ENCODE measurements around the gene SH3BGRL.
"Not testable (repeated sequence)": the region's sequence is repeated elsewhere in the genome, so short reads cannot be mapped to it uniquely, and the experiment has no call there.

The SH3BGRL gene

GRCh38 chrX:81259714-81260395 is 58.0 kb downstream of the SH3BGRL start:
- DNase-seq, result no peak

- no peak for DNase-seq
Observed at GRCh38 chrX:81261576-81261975, 59.7 kb downstream of the SH3BGRL start.

- no peak for DNase-seq
Observed at GRCh38 chrX:81263059-81263458, 61.2 kb downstream of the SH3BGRL start.

GRCh38 chrX:81278616-81279015 is 76.7 kb downstream of the SH3BGRL start:
- no peak for DNase-seq

GRCh38 chrX:81280148-81280547 is 78.2 kb downstream of the SH3BGRL start:
- no peak for DNase-seq

- no peak for DNase-seq
Observed at GRCh38 chrX:81286075-81286474, 84.2 kb downstream of the SH3BGRL start.

GRCh38 chrX:81286608-81287007 is 84.7 kb downstream of the SH3BGRL start:
- DNase-seq, result no peak

GRCh38 chrX:81291996-81292395 is 90.1 kb downstream of the SH3BGRL start:
- no peak for DNase-seq

GRCh38 chrX:81294101-81294500 is 92.2 kb downstream of the SH3BGRL start:
- DNase-seq, result no peak

- DNase-seq, result no peak
Observed at GRCh38 chrX:81301877-81302276, 100.0 kb downstream of the SH3BGRL start.

GRCh38 chrX:81304563-81304962 is 102.7 kb downstream of the SH3BGRL start:
- no peak for DNase-seq

GRCh38 chrX:81305240-81305639 is 103.3 kb downstream of the SH3BGRL start:
- no peak for DNase-seq

- no peak for DNase-seq
Observed at GRCh38 chrX:81308086-81308829, 106.4 kb downstream of the SH3BGRL start.

- no peak for DNase-seq
Observed at GRCh38 chrX:81316163-81316562, 114.3 kb downstream of the SH3BGRL start.

GRCh38 chrX:81331653-81332052 is 129.8 kb downstream of the SH3BGRL start:
- not testable (repeated sequence) for DNase-seq

GRCh38 chrX:81336455-81337152 is 134.7 kb downstream of the SH3BGRL start:
- no peak for DNase-seq

- no peak for DNase-seq
Observed at GRCh38 chrX:81337805-81338204, 135.9 kb downstream of the SH3BGRL start.

- no peak for DNase-seq
Observed at GRCh38 chrX:81338924-81339323, 137.0 kb downstream of the SH3BGRL start.

- DNase-seq, result not testable (repeated sequence)
Observed at GRCh38 chrX:81345296-81345695, 143.4 kb downstream of the SH3BGRL start.
